GM19351 (cell line): ENCODE measurements around the gene LEMD3.

Source experiments
- ATAC-seq: cut with Tn5 transposase; IDR thresholded peaks from one replicate; pipeline ENCODE4 v1.9.1; 2021; ENCODE audit warnings: mild to moderate bottlenecking, moderate library complexity; ENCODE audit not compliant: unreplicated experiment

Gene LEMD3

DNA sequence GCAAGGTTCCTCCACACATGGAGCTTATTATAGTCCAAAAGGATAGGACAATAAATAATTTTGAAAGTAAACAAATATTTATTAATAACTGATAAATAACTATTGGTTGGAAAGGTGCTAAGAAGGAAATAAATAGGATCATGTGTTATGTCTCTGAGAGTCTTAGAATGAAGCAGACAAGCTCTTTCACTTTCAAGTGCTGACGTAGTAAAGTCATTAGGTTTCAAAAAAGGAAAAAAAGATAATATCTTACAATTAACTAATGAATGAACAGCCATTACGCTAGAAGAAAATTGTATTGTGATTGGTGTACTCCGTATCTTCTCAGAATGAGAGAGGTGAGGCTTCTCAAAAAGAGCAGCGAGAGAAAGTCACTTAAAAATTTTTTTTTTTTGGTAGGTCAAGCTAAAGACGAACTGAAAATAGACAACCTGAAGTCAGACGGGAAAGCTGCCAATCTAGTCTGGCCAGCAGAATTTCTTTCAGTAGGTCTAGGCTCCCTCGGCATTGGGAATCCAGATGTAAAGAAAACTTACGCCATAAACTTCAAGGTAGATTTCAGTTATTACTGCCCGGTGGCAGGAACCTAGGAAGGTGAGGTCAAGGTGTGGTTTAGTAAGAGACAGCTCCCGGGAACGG, 583 bp upstream of the LEMD3 start:
- ATAC-seq, result no peak

DNA sequence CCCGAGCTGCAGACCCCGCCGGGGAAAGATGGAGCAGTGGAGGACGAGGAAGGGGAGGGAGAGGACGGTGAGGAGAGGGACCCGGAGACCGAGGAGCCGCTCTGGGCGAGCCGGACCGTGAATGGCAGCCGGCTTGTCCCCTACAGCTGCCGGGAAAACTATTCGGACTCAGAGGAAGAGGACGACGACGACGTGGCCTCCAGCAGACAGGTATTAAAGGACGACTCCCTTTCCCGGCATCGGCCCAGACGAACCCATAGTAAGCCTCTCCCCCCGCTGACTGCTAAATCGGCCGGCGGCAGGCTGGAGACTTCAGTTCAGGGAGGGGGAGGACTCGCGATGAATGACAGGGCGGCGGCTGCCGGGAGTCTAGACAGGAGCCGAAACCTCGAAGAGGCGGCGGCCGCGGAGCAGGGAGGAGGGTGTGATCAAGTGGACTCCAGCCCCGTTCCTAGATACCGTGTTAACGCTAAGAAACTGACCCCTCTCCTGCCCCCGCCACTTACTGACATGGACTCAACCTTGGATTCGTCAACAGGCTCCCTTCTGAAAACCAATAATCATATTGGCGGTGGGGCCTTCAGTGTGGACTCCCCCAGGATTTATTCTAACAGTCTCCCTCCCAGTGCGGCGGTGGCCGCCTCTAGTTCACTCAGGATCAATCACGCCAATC, 962 bp downstream of the LEMD3 start:
- ATAC-seq, result peak; percentile 48

DNA sequence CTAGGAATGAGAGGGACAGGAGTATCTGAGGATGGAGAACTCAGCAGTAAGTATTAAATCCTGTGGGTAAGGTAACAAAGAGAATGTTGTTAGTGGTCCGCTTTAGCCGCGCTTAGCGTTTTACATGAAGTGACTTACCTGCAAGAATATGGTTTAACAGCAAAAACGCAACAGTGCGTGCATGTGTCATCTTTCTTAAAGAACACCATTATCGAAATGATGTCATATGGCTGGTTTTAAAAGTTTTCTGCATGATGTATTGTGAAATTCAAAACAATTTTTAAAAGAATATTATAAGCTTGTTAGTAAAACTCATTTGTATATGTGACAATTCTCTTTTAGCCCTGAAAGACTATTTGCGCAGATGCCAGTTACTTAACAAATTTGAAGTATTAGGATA, 1.7 kb downstream of the LEMD3 start:
- no peak for ATAC-seq

DNA sequence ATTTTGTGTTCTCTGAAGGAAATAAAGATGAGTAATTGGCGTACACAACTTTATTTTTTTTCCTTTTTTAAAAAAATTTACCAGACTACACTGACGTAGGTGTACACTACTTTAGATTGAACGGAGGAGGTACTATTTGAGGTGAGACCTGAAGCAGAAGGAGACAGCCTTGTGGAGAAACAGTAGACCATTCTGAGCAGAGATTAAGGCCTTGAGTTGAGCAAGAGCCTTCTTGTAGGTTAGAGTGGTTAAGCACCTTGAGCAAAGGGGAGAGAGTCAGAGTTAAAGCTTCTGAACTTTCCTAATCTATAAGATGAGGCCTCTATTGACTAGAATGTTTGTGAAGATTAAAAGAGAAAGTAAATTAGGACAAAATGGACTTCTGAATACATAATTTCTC, 2.5 kb downstream of the LEMD3 start:
- no peak for ATAC-seq

DNA sequence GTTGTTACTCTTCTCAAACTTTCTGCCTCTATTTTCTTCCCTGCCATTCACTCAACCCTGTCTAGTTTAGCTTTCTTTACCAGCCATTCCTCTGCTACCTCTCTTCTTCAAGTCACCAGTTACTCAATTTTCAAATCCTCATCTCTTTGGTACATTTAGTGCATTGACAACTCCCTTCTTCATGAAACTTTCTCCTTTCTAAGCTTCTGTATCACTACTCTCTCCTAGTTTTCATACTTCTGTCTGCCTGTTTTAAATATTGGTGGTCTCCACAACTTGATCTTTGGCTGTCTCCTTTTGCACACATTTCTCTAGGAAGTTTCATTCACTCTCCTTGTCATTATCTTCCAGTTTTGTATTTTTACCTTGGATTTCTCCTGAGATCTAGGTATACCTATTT, 6.0 kb downstream of the LEMD3 start:
- ATAC-seq, result no peak

DNA sequence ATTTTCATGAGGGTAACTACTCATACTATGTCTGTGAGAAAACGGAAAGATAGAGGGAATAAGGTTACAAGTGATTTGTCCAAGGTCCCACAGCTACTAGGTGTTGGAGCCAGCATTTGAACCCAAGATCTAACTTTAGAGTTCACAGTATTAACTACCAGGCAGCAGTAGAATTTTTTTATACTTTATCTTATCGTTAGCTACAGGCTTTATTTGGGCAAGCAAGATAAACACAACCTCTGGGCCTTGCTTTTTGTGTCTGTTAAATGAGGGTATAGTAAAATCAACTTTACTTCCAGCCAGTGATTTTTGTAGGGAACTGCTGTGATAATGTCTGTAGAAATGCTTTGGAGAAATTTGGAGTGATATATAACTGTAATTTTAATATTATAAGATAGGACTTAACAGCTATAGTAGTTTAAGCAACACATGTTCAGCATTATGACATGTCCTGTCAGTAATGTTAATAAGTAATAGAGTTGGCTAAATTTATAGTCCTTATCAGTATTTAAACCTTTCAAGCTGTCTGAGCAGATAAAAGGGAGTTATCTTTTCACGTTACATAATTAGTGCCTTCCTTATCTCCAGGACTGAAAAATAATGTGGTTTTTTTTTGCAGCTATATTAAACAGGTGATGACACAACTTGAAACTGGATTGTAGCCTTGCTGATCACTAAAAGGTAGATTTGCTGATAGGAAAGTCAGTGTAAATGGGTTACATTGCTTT, 12.8 kb downstream of the LEMD3 start:
- ATAC-seq, result no peak

DNA sequence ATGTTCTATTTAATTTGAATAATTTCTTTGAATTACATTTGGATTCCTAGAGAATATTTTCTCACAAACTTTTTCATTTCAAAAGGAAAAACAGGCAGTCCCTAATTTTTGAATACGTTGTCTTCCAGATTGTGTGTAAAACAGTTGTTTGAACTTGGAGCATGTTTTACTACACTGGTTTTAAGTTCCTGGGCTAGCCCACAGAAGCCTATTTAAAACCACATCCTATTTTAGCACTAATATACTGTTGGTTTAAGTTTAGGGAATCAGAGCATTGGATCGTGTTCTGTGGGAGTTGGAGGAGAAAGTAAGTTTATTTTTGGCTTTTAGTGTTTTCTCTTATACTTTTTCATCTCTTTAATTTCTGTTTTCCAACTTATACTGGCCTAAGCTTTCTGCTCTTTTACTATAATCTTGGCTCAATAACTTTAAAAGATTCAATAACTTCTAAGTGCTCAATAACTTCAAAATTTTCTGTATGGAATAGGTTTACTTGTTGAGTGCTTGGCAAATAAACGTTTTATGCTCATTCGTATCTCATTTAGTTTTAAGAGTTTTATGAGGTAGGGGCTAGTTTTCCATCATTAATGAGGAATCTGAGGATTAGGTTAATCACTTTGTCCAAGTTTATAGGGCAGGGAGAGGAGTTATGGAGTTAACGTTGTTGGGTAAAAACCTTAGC, 14.9 kb downstream of the LEMD3 start:
- ATAC-seq, result no peak

DNA sequence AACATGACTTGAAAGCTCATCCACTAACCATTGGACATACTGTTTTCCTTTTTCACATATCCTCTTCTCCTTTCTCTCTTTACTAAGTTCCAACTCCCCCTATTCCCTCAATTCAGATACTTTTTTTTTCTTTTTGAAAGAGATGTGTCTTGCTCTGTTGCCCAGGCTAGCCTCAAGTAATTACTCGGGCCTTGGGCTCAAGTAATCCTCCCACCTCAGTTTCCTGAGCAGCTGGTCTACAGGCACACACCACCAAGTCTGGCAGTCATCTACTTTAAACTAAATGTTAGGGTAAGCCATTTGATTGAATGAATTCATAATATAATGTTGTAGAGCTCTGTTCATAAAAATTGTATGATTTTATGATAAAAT, 15.5 kb downstream of the LEMD3 start:
- ATAC-seq, result no peak

DNA sequence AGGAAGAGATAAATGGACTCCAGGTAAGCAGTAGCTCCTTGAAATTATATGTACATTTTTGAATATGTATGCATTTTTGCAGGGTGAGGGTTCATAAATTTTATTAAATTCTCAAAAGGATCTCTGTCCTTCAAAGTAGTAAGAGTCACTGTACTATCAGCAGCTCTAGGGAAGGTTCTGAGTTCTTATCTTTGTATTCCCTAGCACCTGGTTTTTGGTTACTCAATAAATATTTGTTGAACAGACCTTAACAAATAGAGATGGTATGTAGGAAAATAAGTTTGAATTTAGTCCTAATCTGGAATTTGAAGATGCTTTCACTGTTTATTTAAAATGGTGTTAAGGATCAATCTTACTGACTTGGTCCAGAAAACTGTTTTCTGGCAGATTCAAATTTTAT, 18.3 kb downstream of the LEMD3 start:
- ATAC-seq, result no peak

DNA sequence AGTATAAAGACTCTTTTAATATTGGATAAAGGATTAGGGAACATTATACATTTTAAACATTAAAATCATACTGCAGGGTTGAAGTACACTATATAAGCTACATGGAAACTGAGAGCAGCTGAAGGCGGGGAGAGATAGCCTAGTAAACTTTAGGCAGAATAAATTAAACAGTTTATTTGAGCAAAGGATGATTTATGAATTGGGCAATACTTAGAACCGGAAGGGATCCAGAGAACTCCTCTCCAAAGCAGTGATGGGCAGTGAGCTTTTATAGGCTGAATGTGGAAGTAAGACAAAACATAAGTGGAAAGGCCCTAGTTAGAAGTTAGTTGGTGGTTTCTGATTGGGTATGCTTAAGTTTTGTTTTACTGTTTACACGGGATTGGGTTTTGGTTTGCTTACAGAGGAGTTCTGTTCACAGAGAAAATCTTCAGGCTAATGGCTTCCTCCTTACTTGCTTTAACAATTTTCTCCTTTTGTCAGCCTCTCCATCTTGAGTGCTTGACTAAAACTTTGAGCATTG, 18.9 kb downstream of the LEMD3 start:
- peak; percentile 44 for ATAC-seq

DNA sequence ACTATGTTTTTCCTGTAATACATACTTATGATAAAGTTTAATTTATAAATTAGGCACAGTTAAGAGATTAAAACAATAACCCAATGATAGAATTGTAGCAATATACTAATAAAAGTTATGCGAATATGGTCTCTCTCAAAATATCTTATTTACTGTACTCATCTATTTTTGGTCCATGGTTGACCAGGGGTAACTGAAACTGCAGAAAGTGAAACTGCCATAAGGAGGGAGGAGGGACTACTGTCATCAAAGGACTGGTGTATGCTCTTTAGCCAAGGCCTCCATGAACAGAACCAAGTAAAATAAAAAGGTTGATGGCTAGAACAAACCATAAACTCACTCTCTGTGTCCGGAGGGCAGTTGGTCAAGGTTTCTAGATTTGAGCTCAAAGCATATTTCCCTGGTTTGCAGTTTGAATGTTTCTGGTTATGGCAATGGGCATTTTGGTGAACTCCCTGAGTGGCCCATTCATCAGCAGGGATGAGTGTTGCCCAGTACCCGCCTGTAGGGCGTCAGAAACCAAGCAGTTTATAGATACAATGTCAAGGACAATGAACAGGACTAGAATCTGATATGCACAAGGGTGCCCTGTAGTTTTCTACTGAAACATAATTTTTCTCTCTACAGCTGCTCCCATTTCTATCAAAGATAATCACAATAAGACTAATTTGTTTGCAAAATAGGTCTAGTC, 19.8 kb downstream of the LEMD3 start:
- peak; percentile 95 for ATAC-seq

DNA sequence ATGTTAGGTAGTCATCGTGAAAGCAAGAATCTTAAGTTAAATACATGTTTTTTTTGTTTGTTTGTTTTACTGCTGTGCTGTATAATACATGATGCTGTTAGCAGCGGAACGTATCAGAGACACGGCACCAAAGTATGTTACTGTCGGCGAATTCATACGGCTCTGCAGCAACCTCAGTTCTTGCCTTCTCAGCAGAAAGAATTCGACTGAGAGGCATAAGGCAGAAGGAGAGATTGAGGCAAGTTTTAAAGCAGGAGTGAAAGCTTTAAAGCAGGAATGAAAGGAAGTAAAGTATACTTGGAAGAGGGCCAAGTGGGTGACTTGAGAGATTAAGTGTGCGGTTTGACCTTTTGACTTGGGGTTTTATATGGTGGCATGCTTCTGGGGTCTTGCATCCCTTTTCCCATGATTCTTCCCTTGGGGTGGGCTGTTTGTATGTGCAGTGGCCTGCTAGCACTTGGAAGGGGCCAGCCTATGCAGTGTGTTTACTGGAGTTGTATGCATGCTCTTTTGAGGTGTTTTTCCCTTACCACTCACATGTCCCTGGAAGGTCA, 23.7 kb downstream of the LEMD3 start:
- ATAC-seq, result no peak

DNA sequence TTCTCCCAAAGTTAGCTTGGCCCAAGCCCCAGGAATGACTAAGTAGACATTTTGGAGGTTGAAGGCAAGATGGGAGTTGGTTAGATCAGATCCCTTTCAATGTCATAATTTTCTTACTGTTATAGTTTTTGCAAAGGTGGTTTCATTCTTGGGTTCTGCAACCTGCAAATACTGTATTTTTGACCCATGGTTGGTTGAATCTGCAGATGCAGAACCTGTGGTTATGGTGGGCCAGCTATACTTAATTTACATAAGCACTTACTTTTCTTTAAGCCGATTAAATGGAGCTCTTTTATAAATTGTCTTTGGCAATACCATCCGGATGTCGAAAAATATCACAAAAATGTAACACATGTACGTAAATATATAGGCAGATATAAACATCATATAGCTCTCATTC, 25.6 kb downstream of the LEMD3 start:
- ATAC-seq, result no peak

DNA sequence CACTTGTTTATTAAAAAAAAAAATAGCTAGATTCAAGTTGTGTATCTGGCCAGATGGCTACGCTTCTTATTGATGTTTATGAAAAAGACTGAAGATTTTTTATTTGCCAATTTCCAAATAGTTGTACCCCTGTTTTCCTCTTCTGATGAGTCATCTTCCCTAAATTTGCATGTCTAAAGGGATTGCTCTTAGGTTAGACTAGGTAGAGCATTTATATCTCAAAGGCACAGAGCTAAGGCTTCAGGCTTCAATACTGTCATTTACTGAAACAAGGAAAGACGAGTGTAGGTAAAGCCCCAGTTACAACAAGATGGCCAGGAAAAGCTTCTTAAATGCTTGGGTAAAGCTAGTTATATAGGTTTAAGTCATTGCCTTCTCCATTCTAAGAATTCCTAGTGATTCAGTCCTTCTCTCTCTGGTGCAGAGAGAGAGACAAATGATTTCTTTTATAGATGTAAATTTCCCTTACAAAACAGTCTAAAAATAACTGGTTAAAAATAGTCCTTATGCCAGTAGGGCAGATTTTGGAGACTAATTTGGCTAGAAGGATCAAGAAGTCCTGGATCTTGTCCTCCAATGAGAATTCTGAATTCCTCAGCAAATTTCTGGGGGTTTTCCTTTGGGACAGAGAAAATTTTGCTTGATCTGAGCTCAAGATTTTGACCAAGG, 26.1 kb downstream of the LEMD3 start:
- ATAC-seq, result no peak

DNA sequence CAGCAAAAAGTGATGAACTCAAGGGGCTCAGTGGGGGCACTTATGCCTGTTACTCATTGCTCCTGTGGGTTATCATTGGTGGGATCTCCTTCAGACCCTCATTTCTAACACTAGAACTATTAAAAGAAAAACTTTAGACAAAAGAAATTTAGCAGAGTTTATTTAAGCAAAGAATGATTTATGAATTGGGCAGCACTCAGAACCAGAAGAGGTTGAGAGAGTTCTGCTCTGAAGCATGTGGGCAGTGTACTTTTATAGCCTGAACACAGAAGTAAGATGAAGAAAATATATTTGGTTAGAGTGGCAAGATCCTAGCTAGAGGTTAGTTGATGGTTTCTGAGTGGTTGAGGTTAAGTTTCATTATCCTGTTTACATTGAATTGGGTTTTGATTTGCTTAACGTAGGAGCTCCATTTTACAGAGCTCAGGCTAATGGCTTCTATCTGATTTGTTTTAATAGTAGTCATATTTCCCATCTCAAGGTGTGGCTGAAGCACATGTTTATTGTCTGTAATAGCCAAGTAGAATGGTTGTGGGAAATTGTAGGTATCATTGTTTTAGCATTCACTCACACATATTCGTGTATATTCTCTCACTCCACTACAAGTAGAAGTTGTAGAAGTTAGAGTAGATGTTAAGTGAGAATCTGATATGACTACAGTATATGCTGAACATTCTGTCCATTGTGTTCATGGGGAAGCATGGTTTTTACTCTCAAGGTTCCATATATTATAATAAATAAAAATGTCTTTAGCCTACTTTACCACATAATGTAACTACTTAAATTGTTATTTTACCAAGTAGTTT, 27.6 kb downstream of the LEMD3 start:
- ATAC-seq, result no peak

DNA sequence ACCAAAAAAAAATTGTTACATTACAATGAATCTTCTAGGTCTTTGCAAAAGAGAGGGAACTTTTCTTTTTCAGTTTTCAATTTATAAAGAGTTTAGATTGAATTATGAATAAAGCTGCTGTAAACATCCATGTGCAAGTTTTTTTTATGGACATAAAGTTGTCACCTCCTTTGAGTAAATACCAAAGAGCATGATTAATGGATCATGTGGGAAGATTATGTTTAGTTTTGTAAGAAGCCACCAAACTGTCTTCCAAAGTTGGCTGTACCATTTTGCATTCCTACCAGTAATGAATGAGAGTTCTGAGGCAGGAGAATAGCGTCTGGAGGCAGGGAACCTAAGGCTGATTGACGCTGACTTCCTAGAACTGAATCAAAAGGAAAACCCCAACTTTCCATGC, 30.2 kb downstream of the LEMD3 start:
- ATAC-seq, result no peak

DNA sequence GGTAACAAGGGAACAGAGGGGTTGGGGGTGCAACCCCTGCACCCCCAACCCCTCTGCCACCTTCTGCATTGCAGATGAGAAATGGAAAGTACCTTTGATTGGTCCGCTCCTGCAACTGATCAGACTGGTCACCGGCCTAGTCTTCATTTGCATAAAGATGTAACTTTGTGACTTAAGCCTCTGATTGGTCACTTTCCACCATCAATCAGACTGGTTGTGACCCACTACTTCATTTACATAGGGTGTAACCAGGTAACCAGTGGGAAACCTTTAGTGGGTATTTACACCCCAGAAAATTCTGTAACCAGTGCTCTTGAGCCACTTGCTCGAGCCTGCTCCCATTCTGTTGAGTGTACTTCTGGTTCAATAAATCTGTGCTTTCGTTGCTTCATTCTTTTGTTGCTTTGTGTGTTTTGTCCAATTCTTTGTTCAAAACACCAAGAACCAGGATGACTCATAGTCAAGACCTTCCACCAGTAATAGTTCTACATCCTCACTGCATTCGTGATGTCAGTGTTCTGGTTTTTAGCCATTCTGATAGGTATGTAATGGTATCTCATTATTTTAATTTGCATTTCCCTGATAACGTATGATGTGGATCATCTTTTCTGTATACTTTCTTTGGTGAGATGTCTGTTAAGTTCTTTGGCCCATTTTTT, 30.8 kb downstream of the LEMD3 start:
- no peak for ATAC-seq

DNA sequence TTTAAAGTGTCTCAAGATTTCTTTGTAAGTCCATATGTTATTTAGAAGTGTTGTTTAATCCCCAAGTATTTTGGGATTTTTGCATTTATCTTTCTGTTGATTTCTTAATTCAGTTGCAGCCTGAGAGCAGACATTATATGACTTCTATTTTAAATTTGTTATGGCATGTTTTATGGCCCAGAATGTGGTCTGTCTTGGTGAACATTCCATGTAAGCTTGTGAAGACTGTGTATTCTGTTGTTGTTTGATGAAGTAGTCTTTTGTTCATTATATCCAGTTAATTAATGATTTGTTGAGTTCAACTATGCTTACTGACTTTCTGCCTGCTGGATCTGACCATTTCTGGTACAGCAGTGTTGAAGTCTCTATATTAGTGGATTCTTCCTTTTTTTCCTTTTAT, 34.0 kb downstream of the LEMD3 start:
- no peak for ATAC-seq
